ENCODE results near the gene SYT15.
"Not testable (repeated sequence)": the region's sequence is repeated elsewhere in the genome, so short reads cannot be mapped to it uniquely, and the experiment has no call there.

SYT15 gene

DNA sequence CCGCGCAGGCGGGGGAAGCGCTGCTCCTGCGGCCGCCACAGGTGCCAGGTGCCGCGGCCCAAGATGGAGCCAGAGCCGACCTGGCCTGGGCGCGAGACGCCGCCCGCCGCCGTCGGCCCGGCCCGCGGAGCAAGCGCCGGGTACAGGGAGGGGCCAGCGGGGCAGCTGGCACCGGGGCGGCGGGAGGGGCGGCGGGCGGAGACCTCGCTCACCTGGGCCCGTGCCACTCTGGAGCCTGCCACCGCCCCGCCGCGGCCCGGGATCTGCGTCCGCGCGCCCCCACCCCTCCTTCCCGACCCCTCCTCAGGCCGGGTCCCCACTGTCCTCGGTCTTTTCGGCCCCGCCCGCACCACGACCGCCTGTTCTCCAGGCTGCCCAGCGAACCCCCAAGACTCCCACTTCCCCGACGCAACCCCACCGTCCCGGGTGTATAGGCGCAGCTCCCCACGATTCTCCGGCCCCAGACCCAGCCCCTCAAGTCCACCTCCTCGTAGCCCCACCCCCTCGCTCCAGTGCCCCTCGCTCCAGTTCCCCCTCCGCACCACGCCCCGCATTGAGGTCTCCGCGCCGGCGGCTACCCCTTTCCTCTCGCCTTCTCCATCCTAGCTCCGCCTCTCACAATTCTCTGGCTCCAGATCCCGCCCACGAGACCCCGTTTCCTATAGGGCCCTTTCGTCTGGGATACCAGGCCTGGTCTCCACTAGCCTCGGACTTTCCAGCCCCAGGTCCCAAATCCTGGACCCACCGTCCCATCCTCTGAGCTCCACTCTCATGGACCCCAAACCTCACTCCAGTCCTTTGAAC, 22.2 kb upstream of the SYT15 start, which contains the start of gene GPRIN2:
Gene GPRIN2, minus strand, starts transcription at position 144 of the 804 bp plus-strand sequence. CDS start 5,922 bp downstream, outside the sequence.
- DNase-seq (ENCODE audit: insufficient read length, low spot score) (no peak), FAIRE-seq (no peak)
- TF ChIP-seq TAF1 (IDR thresholded peaks at IDR 0.05; ENCODE audit: low read depth, low read length) (no peak), PAX5 (IDR thresholded peaks at IDR 0.05; ENCODE audit: insufficient read depth, low read length, severe bottlenecking) (no peak), POLR2A (IDR thresholded peaks at IDR 0.05; ENCODE audit: low read depth, low read length) (no peak), SPI1 (IDR thresholded peaks at IDR 0.05; ENCODE audit: low read depth, low read length) (no peak), POLR2AphosphoS5 (IDR thresholded peaks at IDR 0.05; ENCODE audit: low read depth, low read length) (no peak), POU2F2 (IDR thresholded peaks at IDR 0.05; ENCODE audit: low read depth, low read length) (no peak)

- DNase-seq (ENCODE audit: insufficient read length, low spot score) (no peak), FAIRE-seq (no peak)
- no peak for TF ChIP-seq POLR2A (IDR thresholded peaks at IDR 0.05; ENCODE audit: low read depth, low read length)
Observed at GRCh38 chr10:46557319-46558121, 21.4 kb upstream of the SYT15 start.

DNA sequence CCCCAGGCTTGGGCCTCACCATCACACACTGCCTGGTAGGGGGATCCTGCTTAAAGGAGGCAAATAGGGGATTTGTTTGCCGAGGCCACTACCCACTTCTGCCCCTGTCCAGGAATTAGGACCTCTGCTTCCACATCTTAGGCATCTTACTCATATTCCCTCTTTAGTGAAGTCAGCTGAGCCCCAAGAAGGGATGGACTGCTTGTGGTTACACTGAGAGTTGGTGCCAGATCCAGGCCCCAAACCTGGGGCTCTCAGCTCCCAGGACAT, 20.9 kb upstream of the SYT15 start:
- FAIRE-seq = no peak
- TF ChIP-seq POLR2AphosphoS5 (IDR thresholded peaks at IDR 0.05; ENCODE audit: low read depth, low read length) (no peak), POLR2A (IDR thresholded peaks at IDR 0.05; ENCODE audit: low read depth, low read length) (no peak), SPI1 (IDR thresholded peaks at IDR 0.05; ENCODE audit: low read depth, low read length) (no peak)
- DNase-seq (ENCODE audit: insufficient read length, low spot score) = no peak

DNA sequence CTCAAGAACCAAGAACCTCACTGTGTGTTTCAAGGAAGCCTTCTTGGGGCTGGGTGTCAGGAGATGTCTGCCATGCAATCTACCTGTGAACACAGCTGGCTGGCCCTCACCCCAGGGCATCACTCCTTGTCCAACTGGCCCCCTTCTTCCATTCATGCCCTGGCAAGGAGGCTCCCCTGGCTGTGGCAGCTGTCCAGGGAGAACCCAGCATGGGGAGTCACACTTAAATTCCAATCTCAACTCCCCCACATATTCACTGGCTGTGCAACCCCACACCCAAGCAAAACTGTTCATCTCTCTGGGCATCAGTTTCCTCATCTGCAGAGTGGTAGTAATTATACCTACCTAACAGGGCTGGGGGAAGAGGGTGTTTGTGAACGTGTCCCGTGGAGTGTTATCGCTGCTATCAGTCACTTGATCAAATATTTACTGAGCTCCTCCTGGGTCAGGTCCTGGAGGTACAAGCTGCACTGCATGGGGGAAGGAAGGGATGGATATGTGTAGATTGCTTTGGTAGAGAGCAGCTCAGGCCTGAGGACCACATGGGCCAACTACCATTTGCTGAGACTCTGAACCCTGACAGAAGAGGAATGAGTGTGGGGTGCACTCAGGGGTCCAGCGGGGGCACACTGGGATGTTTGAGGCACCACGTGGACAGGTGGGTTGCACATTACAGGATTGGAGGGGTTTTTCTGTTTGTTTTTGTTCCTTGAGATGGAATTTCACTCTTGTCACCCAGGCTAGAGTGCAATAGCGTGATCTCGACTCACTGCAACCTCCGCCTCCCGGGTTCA, 20.3 kb upstream of the SYT15 start:
- DNase-seq (ENCODE audit: insufficient read length, low spot score) (no peak), FAIRE-seq (no peak)
- TF ChIP-seq POLR2AphosphoS5 (IDR thresholded peaks at IDR 0.05; ENCODE audit: low read depth, low read length) = no peak
- TF ChIP-seq POU2F2 (IDR thresholded peaks at IDR 0.05; ENCODE audit: low read depth, low read length) = no peak

GRCh38 chr10:46559231-46559671, 19.7 kb upstream of the SYT15 start:
- FAIRE-seq (no peak), DNase-seq (ENCODE audit: insufficient read length, low spot score) (no peak)
- no peak for TF ChIP-seq POU2F2 (IDR thresholded peaks at IDR 0.05; ENCODE audit: low read depth, low read length)
- TF ChIP-seq TAF1 (IDR thresholded peaks at IDR 0.05; ENCODE audit: low read depth, low read length) = no peak
- TF ChIP-seq PAX5 (IDR thresholded peaks at IDR 0.05; ENCODE audit: insufficient read depth, low read length, severe bottlenecking) = no peak
- no peak for TF ChIP-seq SPI1 (IDR thresholded peaks at IDR 0.05; ENCODE audit: low read depth, low read length)
- no peak for TF ChIP-seq POLR2A (IDR thresholded peaks at IDR 0.05; ENCODE audit: low read depth, low read length)
- TF ChIP-seq POLR2AphosphoS5 (IDR thresholded peaks at IDR 0.05; ENCODE audit: low read depth, low read length) = no peak

GRCh38 chr10:46560381-46560780, 18.5 kb upstream of the SYT15 start:
- FAIRE-seq = no peak
- TF ChIP-seq SPI1 (IDR thresholded peaks at IDR 0.05; ENCODE audit: low read depth, low read length) (no peak), TAF1 (IDR thresholded peaks at IDR 0.05; ENCODE audit: low read depth, low read length) (no peak), POU2F2 (IDR thresholded peaks at IDR 0.05; ENCODE audit: low read depth, low read length) (no peak), POLR2AphosphoS5 (IDR thresholded peaks at IDR 0.05; ENCODE audit: low read depth, low read length) (no peak), POLR2A (IDR thresholded peaks at IDR 0.05; ENCODE audit: low read depth, low read length) (no peak), PAX5 (IDR thresholded peaks at IDR 0.05; ENCODE audit: insufficient read depth, low read length, severe bottlenecking) (no peak)
- DNase-seq (ENCODE audit: insufficient read length, low spot score) = no peak

GRCh38 chr10:46560952-46561351, 18.0 kb upstream of the SYT15 start:
- FAIRE-seq = no peak
- TF ChIP-seq POU2F2 (IDR thresholded peaks at IDR 0.05; ENCODE audit: low read depth, low read length) = no peak
- TF ChIP-seq TAF1 (IDR thresholded peaks at IDR 0.05; ENCODE audit: low read depth, low read length) = no peak
- TF ChIP-seq POLR2AphosphoS5 (IDR thresholded peaks at IDR 0.05; ENCODE audit: low read depth, low read length) = no peak
- no peak for TF ChIP-seq PAX5 (IDR thresholded peaks at IDR 0.05; ENCODE audit: insufficient read depth, low read length, severe bottlenecking)
- no peak for TF ChIP-seq SPI1 (IDR thresholded peaks at IDR 0.05; ENCODE audit: low read depth, low read length)
- no peak for TF ChIP-seq POLR2A (IDR thresholded peaks at IDR 0.05; ENCODE audit: low read depth, low read length)

DNA sequence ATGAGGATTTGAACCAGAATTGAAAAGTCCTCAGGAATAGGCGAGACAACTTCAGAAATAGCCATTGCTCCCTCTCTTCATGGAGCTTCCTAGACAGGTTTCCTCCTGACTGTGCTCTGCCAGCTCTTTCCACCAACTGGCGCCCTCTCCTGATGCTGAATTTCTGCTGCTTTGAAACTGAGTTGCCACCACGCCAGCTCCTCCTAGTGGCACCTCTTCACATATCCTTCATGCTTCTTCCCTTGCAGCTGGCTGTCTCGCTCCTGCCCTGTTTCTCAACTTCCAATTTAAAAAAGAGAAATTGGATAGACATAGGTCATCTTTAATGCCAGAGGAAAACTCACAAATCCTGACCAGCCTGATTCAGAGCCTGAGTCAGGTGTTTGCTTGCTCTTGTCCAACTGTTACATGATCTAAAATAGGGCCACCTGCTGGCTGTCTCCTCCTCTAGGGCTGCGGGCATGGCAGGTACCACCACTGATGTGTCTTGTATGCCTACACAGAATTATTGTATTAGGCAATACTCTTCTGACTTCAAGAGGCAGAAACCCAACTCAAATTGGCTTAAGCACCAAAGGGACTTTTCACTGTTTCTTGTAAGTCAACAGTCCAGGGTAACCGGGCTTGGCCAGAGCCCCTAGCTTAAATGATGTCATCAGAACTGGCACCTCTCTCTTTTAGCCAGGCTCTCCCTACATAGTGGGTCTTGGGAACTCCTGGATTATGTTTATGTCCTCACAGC, 13.2 kb upstream of the SYT15 start:
- not testable (repeated sequence) for DNase-seq (ENCODE audit: insufficient read length, low spot score)
- FAIRE-seq = peak; percentile 33

More at GRCh38 chr10:46560952-46561351, 18.0 kb upstream of the SYT15 start:
- DNase-seq (ENCODE audit: insufficient read length, low spot score) = no peak

GRCh38 chr10:46567151-46567550, 11.8 kb upstream of the SYT15 start:
- DNase-seq (ENCODE audit: insufficient read length, low spot score); FAIRE-seq: not testable (repeated sequence)

- not testable (repeated sequence) for FAIRE-seq; DNase-seq (ENCODE audit: insufficient read length, low spot score)
Observed at GRCh38 chr10:46570655-46571054, 8.3 kb upstream of the SYT15 start.

DNA sequence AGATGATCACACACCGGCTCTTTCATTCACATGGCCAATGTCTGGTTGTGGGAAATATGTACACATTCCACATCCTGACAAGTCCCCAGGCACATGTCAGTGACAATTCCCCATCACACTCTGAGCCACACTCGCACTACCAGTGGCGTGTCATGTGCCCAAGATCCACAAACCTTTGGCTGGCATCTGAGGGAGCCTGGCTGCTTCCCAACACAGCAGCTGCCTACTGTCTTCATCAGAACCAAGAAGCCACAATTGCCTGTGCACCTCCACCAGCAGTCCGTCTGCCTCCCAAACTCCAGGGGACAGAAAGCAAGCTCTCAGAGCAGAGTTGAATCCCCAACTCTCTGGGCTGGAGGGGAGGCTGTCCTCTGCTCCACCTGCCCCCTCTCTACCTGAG, 6.2 kb upstream of the SYT15 start:
- DNase-seq (ENCODE audit: insufficient read length, low spot score); FAIRE-seq: not testable (repeated sequence)

- not testable (repeated sequence) for FAIRE-seq; DNase-seq (ENCODE audit: insufficient read length, low spot score)
Observed at GRCh38 chr10:46573314-46573713, 5.6 kb upstream of the SYT15 start.

DNA sequence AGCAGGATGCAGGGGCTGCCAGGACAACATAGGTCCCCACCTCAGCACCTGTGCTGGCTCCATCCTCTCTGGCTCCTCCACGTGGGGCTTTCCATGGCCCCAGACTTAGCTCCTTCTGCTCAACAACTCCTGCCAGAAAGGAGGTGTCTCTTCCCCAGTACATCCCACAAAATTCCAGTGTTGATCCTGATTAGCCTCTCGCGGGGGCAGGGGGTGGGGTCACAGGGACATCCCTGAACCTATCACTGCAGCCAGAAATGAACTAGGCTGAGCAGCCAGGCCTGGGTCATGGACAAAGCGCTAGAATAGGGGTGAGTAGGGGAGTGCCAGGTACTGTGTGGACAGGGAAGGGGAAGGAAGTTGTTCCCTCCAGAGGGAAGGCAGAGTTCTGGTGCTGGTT, 5.0 kb upstream of the SYT15 start:
- not testable (repeated sequence) for FAIRE-seq; DNase-seq (ENCODE audit: insufficient read length, low spot score)

- DNase-seq (ENCODE audit: insufficient read length, low spot score); FAIRE-seq: not testable (repeated sequence)
Observed at GRCh38 chr10:46577624-46578473, 1.1 kb upstream of the SYT15 start.

Measured in GM12891 (cell line).